CD4-positive, alpha-beta T cell treated with Interleukin-12 subunit alpha and Interleukin-12 subunit beta, for 1 hour (primary cell): ENCODE measurements around the gene ZGPAT.
A peak's percentile ranks its signal among the peaks of the same experiment; 100 is the strongest.

ENCODE experiments used
- DNase-seq: peaks from one replicate; pipeline ENCODE4 v3.0.0-alpha.2; 2020

The ZGPAT gene

DNA sequence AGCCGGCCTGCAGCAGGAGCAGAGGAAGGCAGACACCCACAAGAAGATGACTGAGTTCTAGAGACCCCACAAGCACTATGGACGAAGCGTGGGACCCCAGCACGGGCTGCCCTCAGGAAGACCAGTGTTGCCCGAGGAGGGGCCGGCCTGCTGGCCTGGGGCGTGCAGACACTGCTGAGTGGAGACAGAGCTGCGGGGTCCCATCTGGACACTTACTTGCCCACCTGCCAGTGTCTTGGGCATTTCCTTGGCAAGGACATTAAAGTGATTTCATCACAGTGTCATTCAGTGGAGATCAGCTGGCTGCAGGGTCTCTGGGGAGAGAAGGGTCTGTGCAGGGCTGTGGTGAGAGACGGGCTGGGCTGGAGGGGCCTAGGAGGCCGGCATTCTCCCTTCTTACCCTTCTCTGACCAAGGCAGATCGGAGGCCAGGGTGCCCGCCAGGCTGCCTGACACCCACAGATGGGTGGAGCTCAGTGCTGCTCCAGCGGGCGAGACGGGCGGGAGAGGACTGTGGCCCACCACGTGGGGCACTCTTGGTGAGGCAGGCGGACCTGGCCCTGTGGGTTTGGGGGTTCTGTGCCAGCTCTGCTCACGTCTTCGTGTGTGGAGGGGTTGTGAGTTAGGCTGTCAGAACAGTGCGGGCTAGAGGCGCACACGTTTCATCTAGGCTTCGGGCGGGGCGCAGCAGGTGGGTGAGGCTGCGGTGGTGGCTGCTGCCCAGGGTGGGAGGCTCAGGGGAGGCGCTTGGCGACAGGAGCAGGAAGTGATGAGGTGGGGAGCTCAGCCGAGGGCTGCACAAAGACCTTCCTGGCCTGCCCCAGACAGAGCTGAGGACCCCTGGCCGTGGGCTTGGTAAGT is 28.2 kb downstream of the ZGPAT start, which contains the start of gene LIME1:
Gene LIME1 (plus strand): TSS at position 806 of the 860 bp plus-strand sequence. CDS start 886 bp downstream, outside the sequence.
- DNase-seq, result peak; percentile 84

DNA sequence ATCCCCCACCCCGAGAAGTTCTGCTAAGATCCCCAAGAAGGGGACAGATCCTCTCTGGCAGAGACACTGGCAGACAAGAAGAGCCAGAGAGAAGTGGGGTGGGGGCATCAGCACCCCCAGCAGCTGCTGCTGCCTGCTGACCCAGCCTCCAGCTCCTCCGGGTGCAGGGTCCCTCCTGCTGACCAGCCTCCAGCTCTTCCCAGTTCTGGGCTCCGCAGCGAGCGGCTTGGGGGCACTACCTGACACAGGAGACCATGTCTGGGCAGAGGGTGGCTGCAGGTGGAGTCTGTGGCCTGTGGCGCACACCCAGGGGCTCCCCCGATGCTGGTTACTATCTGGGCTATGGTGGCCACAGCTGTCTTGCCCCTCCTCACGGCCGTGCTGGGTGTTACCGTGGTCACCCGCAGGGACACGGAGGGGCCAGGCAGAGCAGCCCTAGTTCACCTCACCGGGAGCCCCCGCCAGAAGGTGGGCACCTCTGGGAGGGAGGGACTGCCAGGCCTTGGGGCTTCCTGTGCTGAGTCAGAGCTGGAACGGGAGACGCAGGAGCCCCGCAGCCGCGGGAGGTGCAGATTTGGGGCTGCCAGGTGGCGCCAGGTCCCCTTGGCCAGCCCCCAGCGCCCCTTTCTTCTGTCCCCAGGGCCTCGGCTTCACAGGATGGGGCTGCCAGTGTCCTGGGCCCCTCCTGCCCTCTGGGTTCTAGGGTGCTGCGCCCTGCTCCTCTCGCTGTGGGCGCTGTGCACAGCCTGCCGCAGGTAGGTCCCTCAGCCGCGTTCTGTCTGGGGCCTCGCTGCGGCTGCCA is 29.3 kb downstream of the ZGPAT start:
- DNase-seq, result peak; percentile 56

DNA sequence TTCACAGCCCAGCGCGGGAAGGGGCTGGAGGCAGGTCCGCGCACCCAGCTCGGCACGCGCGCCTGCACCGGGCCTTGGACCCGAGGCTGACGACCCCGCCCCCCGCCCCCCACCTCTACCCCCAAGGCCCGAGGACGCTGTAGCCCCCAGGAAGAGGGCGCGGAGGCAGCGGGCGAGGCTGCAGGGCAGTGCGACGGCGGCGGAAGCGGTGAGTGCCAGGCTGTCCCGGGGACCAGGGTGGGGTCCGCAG is 29.8 kb downstream of the ZGPAT start:
- DNase-seq, result no peak

DNA sequence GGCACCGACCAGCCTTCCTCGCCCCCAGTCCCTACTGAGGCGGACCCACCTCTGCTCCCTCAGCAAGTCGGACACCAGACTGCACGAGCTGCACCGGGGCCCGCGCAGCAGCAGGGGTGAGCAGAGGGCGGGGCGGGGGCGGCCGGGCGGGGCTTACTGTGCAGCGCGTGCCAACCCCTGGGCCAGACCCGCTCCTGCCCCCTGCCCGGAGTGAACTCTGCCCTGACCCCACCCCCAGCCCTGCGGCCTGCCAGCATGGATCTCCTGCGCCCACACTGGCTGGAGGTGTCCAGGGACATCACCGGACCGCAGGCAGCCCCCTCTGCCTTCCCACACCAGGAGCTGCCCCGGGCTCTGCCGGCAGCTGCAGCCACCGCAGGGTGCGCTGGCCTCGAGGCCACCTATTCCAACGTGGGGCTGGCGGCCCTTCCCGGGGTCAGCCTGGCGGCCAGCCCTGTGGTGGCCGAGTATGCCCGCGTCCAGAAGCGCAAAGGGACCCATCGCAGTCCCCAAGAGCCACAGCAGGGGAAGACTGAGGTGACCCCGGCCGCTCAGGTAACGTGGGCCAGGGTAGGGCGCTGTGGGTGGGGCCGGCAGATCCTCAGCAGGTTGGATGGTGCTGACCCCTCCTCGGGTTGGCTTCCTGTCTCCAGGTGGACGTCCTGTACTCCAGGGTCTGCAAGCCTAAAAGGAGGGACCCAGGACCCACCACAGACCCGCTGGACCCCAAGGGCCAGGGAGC is 30.3 kb downstream of the ZGPAT start:
- peak; percentile 35 for DNase-seq

DNA sequence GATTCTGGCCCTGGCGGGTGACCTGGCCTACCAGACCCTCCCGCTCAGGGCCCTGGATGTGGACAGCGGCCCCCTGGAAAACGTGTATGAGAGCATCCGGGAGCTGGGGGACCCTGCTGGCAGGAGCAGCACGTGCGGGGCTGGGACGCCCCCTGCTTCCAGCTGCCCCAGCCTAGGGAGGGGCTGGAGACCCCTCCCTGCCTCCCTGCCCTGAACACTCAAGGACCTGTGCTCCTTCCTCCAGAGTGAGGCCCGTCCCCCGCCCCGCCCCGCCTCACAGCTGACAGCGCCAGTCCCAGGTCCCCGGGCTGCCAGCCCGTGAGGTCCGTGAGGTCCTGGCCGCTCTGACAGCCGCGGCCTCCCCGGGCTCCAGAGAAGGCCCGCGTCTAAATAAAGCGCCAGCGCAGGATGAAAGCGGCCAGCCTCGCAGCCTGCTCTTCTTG is 30.9 kb downstream of the ZGPAT start:
- peak; percentile 36 for DNase-seq

DNA sequence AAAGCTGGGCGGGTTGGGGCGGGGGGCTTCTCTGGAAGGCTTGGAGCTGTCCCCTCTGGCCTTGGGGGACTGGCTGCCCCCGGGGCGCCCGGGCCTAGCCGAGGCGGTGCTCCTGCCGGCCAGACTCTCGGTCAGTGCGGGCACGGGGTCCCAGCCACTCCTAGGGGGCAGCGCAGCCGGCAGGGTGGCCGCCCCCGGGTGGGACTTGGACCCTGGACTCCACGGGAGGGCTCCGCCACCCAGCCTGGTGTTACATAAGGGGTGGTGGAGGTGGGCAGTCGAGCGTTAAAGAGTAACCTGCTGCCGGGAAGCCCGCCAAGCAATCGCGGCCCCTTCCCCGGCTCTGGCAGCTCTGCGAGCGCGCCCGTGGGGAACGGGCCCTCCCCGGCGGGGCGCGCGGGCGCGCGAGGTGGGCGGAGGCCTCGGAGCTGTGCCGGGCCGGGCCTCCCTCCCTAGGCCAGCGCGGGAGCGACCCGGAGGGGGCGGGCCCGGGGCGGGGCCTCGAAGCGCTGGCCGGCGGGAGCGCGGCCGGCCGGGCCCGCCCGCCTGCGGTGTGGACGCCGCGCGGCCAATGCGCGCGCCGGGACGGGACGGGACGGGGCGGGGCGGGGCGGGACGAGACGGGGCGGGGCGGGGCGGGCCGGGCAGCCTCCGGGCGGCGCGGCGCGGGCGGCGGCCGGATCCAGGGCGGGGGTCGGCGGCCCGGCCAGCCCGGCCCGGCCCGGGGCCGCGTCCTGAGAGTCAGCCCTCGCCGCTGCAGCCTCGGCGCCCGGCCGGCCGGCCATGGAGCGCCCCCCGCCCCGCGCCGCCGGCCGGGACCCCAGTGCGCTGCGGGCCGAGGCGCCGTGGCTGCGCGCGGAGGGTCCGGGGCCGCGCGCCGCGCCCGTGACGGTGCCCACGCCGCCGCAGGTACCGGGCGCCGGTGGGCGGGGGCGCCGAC is 31.6 kb downstream of the ZGPAT start, which contains the start of gene SLC2A4RG:
Gene SLC2A4RG (plus strand): TSS at position 647 of the 940 bp plus-strand sequence. CDS start 137 bp downstream, at position 784.
- peak; percentile 83 for DNase-seq

DNA sequence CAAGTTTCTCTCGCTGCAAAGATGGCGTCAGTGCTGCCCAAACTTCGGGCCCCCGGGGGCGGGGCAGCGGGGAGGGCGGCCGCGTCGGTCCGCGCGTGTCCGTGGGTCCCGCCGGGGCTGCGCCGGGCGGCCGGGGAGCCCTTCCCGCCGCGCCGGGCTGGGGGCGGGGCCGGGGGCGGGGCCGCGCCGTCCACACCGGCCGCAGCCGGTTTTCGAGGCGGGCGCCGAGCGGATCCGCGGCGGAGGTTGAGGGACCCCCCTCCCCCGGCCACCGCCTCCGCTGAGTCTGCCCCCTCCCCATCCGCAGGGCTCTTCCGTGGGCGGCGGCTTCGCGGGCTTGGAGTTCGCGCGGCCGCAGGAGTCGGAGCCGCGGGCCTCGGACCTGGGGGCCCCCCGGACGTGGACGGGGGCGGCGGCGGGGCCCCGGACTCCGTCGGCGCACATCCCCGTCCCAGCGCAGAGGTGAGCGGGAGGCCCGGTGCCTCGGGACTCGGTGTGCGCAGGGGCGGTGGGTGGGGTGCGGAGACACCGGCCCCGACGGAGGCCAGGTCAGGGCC is 32.3 kb downstream of the ZGPAT start:
- DNase-seq, result peak; percentile 73

DNA sequence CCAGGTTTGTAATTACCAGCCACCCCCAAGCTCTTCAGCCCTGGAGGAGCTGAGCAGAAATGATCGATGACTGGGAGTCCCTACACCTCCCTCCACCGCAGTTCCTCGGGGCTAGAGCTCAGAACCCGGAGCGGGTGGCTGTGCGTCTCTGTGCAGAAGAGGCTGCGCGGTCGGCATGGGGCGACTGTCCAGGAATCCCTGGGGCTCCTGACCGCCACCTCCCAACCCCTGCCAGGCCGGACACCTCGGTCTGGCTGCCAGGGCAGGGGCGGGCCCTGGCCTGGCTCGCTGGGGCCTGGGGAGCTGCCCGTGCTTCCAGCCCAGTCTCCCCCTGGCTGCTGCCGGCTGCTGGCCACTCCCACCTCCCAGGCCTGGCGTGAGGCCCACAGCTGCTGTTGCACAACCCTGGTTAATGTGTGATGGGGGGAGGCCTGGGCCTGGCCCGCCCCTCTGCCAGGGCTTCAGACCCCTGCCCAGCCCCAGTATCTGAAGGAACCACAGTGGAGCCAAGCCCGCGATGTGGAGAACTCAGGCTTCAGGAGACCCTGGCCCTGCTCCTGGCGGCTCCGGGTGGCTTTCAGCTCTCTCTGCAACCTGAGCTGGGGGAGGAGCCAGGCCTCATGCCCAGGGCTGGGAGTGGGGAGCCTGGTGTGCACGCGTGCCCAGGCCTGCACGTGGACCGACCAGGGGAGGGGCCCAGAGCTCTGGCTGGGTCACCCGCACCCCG is 33.0 kb downstream of the ZGPAT start:
- DNase-seq, result peak; percentile 43

DNA sequence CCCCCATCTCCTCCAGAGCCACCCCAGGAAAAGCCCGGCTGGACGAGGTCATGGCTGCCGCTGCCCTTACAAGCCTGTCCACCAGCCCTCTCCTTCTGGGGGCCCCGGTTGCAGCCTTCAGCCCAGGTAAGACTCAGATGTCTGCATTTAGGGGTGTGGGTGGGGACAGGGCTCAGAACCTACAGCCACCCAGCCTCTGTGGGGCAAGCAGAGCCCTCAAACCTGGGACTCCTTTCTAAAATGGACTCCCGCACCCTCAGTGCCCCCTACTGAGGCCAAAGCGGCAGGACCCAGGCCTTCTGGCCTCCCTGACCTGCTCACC is 33.5 kb downstream of the ZGPAT start:
- no peak for DNase-seq

DNA sequence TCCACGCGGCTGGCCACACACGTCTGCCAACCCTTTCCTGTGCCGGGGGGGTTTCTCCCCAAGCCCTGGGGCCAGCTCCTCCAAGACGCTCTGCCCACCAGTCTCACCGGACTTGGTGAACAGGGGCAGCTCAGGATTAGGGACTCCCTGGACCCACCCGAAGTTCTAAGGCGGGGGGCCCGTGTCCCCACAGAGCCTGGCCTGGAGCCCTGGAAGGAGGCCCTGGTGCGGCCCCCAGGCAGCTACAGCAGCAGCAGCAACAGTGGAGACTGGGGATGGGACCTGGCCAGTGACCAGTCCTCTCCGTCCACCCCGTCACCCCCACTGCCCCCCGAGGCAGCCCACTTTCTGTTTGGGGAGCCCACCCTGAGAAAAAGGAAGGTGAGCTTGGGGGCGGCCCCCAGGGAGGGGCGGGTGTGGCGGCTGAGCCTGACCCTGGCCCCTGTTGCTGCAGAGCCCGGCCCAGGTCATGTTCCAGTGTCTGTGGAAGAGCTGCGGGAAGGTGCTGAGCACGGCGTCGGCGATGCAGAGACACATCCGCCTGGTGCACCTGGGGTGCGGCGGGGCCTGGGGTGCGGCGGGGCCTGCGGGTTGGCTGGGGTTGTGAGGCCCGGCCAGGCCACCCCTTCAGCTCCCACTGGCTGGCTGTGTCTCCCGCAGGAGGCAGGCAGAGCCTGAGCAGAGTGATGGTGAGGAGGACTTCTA is 34.0 kb downstream of the ZGPAT start:
- no peak for DNase-seq

DNA sequence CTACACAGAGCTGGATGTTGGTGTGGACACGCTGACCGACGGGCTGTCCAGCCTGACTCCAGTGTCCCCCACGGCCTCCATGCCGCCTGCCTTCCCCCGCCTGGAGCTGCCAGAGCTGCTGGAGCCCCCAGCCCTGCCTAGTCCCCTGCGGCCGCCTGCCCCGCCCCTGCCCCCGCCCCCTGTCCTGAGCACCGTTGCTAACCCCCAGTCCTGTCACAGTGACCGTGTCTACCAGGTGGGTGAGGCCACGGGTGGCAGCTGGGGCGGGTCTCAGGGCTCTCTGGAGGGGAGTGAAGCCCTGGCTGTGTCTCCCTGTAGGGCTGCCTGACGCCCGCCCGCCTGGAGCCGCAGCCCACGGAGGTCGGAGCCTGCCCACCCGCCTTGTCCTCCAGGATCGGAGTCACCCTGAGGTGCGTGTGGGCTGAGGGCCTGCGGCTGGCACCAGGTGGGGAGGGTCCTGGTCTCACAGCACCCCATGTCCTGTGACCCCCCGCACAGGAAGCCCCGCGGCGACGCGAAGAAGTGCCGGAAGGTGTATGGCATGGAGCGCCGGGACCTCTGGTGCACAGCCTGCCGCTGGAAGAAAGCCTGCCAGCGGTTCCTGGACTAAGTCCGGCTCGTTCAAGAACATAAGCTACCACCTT is 34.7 kb downstream of the ZGPAT start:
- DNase-seq, result no peak

DNA sequence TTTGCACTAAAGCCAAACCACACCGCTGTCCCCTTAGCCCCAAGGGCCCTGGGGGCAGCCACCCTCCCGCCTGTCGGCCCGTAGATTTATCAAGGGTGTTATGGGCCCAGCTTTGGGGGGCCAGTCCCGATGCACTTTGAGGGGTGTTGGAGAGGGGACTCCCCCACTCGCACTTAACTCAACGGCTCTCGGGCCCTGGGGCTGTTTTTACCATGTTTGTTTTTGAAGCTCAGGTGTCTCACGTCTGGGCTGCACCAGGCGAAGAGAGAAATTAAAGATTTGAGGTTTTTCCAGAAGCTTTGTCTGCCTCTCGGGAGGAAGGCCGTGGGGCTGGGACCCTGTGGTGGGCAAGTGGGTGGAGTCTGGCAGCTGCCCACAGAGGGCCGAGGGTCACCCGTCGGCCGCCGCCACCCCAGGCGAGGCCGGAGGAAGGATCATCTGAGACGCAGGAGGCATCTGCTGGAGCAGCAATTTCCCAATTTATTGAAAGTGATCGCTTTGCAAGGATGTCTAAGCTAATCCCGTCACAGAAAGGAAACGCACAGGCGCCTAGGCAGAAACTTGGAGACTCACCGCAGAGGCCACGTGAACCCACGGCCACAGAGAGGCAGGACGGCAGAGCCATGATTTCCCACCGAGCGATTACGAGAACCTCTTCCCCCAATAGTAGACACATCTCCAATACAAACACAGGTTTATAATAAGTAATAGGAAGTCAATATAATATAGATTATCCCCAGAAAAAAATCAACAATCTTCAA is 35.6 kb downstream of the ZGPAT start:
- DNase-seq, result no peak

DNA sequence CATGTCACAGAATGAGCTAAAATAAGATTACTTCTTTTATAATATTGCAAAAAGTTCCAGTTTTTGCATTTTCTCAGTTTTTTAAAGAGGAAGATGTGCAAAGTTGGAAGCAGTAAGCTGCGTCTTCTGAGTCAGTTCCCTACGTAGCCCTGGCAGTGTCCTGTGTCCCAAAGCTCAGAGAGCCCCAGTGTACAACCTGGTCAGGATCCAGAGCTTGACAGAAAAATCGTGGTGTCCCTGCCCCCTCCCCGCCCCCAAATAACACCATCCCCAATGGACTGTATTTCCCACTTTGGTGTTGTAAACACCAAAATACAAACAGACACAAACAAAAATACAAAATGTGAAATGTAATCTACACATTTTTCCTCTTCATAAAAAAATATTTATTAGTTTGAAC is 36.3 kb downstream of the ZGPAT start:
- DNase-seq, result no peak

DNA sequence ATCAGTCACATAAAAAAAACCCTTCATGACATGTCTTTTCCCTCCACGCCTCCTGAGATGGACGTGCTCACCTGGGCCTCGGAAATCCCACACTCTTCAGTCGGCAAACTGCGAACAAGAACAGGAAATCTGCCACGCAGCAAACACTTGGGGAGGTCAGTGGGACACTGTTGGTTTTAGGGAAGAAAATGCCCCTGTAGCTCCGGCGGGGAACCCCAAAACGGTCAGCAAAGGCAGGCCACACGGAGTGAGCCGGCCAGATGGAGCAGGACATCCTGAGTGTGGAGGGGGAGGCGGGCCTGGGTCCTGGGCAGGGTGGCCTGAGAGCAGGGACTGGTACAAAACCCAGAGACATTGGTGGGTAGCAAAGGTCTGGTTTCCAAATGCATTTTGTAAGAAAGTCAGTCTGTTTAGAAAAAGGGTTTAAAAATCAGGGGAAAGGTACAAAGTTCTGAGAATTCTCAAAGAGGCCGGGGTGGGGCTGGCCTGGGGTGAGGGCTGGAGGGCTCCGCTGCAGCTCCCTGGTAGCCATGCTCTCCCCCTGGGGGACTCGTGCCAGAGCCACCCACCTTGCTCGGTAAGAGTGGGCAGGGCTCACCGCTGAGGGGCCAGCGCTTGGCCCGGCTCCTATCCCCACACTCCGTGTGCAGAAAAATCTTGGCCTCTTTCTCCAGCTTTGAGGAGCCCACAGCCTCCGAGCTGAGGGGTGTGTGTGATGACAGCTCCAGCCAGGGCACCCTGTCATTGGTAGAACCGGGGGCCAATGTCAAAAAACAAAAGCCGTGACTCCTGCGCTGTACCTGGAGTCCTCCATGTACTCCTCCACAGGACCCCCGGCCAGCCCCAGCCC is 37.0 kb downstream of the ZGPAT start:
- no peak for DNase-seq

DNA sequence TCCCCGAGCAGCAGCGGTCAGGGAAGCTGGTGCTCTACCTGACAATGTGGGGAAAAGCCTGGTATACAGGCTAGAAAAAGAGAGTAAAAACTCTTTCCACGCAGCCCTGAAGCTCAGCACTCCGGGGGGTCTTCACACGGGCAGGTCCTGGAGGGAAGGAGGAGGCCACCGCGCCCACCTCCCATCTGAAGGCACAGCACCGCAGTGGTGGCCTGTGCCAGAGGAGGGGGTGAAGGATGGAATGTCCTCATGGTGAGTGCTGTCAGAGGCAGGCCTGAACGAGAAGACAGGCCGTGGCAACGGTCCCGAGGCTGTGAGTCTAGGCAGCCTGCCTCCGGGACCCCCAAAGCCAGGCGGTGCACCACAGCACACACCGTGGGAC is 37.6 kb downstream of the ZGPAT start:
- DNase-seq, result no peak

DNA sequence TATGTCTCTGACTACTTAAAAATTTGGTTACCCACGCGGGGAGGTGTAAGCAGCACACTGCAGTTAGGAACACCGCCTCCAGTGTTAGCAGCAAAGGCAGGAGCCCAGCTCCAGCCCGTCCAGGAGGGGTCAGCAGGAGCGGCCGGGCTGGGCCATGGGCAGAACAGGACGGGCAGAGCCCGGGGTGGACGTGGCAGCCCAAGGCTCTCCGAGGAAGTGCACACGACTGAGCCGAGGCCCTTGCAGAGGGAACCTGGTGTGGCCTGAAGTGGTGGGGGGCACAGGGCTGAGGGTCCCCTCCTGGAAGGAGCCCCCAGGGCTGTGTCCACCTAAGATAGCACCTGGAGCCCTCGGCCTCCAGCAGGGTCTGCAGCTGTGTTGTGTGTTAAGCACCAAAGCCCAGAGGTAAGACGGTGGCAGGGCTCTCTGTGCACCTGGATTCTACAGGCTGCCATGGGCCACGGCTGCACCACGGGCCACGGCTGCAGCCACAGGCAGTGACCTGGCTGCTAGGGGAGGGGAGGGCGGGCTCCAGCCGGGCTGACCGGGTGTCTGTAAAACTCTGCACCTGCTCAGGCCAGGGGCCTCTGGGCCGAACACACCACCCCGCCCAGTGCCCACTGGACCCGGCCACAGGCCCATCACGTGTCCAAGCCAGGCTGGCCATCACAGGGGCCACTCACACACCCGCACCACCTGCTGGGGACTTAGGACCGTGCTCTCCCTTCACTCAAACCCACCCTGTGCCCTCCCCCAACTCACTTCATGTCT is 38.3 kb downstream of the ZGPAT start:
- no peak for DNase-seq

DNA sequence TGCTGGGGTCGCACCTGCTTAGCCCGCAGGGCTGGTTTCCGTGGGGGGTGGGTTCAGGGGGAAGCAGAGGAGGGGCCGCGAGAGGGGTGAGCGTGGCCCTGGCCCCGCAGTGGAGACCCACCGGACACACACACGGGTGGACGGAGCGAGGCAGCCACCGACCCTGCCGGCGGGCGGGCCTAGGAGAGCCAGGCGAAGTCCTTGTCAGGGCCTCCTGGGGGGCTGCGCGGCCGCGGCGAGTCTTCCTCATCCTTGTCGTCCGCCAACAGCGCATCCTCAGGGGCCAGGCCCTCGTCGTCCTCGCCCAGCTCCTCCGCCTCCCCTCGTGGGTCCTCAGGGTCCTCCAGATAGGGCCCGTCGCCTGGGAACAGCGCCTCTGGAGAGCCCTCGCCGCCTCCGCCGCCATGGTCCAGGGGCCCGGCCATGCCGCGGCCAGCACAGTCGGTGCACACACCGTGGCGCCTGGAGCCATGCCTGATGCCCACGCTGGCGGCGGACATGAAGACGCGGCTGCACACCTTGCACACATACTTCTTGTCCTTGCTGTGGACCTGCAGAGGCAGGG is 39.0 kb downstream of the ZGPAT start:
- DNase-seq, result no peak
